HEK293 (cell line): ENCODE measurements around the gene ADGRB3.

Experiments used
- CTCF ChIA-PET: fragments of 350-600 bp; formaldehyde crosslinking; extraction: SDS; loops from one replicate; lab custom pipeline; 2021; ENCODE audit warnings: antibody characterized with exemption; lab: Yijun Ruan, JAX
- POLR2A ChIA-PET: fragments of 300-600 bp; formaldehyde crosslinking; extraction: SDS; loops from one replicate; lab custom pipeline; 2020; ENCODE audit warnings: antibody characterized with exemption, inconsistent platforms; lab: Yijun Ruan, JAX
- H3K27ac ChIP-seq: fragments of 200-500 bp; sonication (Bioruptor generic); 2 replicates; pipeline ENCODE4 v1.5.1; 2014; ENCODE audit warnings: low read depth, low read length, control low read depth, inconsistent platforms; ENCODE audit errors: extremely low read depth
- H3K36me3 ChIP-seq, 2 experiments: fragments of 200-500 bp in 1 of 2; sonication (Bioruptor generic) in 1 of 2; 1 replicate in 1 of 2; 2 replicates in 1 of 2; pipeline ENCODE4 v1.5.1; 2014 to 2017; ENCODE audit warnings: inconsistent platforms in 2 of 2, low read length in 2 of 2; ENCODE audit not compliant: control insufficient read depth in 2 of 2, insufficient read depth in 1 of 2
- H3K4me1 ChIP-seq: fragments of 200-500 bp; sonication (Bioruptor generic); 2 replicates; pipeline ENCODE4 v1.5.1; 2014; ENCODE audit warnings: mild to moderate bottlenecking, low read length, inconsistent platforms; ENCODE audit not compliant: control insufficient read depth, insufficient read depth
- H3K4me3 ChIP-seq: 2 replicates; pipeline ENCODE4 v1.5.1; 2011; ENCODE audit warnings: low read depth, mild to moderate bottlenecking, control low read depth, low read length, moderate library complexity
- H3K9me3 ChIP-seq: fragments of 200-500 bp; sonication (Bioruptor generic); 2 replicates; pipeline ENCODE4 v1.5.1; 2014; ENCODE audit warnings: low read depth, low read length, inconsistent platforms; ENCODE audit not compliant: control insufficient read depth, insufficient read depth
- EGR2 ChIP-seq: fragments of 450-650 bp; formaldehyde crosslinking; IDR thresholded peaks from 2 replicates; pipeline ENCODE4 v1.5.1; 2016; ENCODE audit warnings: low read depth, missing biosample characterization, missing genetic modification characterization
- FEZF1 ChIP-seq: fragments of 450-650 bp; formaldehyde crosslinking; IDR thresholded peaks from 2 replicates; pipeline ENCODE4 v1.5.1; 2016; ENCODE audit warnings: missing biosample characterization, missing genetic modification characterization
- GLIS1 ChIP-seq: fragments of 450-650 bp; formaldehyde crosslinking; IDR thresholded peaks from 2 replicates; pipeline ENCODE4 v1.5.1; 2016; ENCODE audit warnings: missing biosample characterization, missing genetic modification characterization
- OSR2 ChIP-seq: fragments of 450-650 bp; formaldehyde crosslinking; IDR thresholded peaks from 2 replicates; pipeline ENCODE4 v1.5.1; 2016; ENCODE audit warnings: missing biosample characterization, missing genetic modification characterization
- TRIM28 ChIP-seq: IDR thresholded peaks from 2 replicates; pipeline ENCODE4 v1.6.1; 2011; ENCODE audit warnings: low read length, control low read depth, borderline replicate concordance
- ZBTB17 ChIP-seq: fragments of 450-650 bp; formaldehyde crosslinking; IDR thresholded peaks from 2 replicates; pipeline ENCODE4 v1.5.1; 2016; ENCODE audit warnings: missing biosample characterization, missing genetic modification characterization
- ZEB2 ChIP-seq: fragments of 450-650 bp; formaldehyde crosslinking; IDR thresholded peaks from 2 replicates; pipeline ENCODE4 v1.5.1; 2016; ENCODE audit warnings: missing biosample characterization, missing genetic modification characterization
- ZIC2 ChIP-seq: fragments of 450-650 bp; formaldehyde crosslinking; IDR thresholded peaks from 2 replicates; pipeline ENCODE4 v1.5.1; 2016; ENCODE audit warnings: missing biosample characterization, missing genetic modification characterization
- ZNF10 ChIP-seq: fragments of 450-650 bp; formaldehyde crosslinking; IDR thresholded peaks from 2 replicates; pipeline ENCODE4 v1.5.1; 2017; ENCODE audit warnings: missing biosample characterization, missing genetic modification characterization
- ZNF133 ChIP-seq: fragments of 450-650 bp; formaldehyde crosslinking; IDR thresholded peaks from 2 replicates; pipeline ENCODE4 v1.5.1; 2016; ENCODE audit warnings: missing biosample characterization, missing genetic modification characterization
- ZNF16 ChIP-seq: fragments of 450-650 bp; formaldehyde crosslinking; IDR thresholded peaks from 2 replicates; pipeline ENCODE4 v1.5.1; 2016; ENCODE audit warnings: low read depth, missing biosample characterization, missing genetic modification characterization
- ZNF19 ChIP-seq: fragments of 450-650 bp; formaldehyde crosslinking; IDR thresholded peaks from 2 replicates; pipeline ENCODE4; 2016; ENCODE audit warnings: missing biosample characterization, missing genetic modification characterization, low read depth
- ZNF266 ChIP-seq: fragments of 450-650 bp; formaldehyde crosslinking; IDR thresholded peaks from 2 replicates; pipeline ENCODE4 v1.5.1; 2016; ENCODE audit warnings: missing biosample characterization, missing genetic modification characterization, low read depth
- ZNF302 ChIP-seq: fragments of 450-650 bp; formaldehyde crosslinking; IDR thresholded peaks from 2 replicates; pipeline ENCODE4 v1.5.1; 2016; ENCODE audit warnings: missing biosample characterization, missing genetic modification characterization, low read depth
- ZNF335 ChIP-seq: fragments of 450-650 bp; formaldehyde crosslinking; conservative IDR thresholded peaks from 2 replicates; pipeline ENCODE4 v1.5.1; 2016; ENCODE audit warnings: missing biosample characterization, missing genetic modification characterization
- ZNF341 ChIP-seq: fragments of 450-650 bp; formaldehyde crosslinking; IDR thresholded peaks from 2 replicates; pipeline ENCODE4; 2016; ENCODE audit warnings: low read depth, missing biosample characterization, missing genetic modification characterization
- ZNF560 ChIP-seq: fragments of 450-650 bp; formaldehyde crosslinking; IDR thresholded peaks from 2 replicates; pipeline ENCODE4 v1.5.1; 2017; ENCODE audit warnings: missing biosample characterization, missing genetic modification characterization, borderline replicate concordance
- ZNF600 ChIP-seq: fragments of 450-650 bp; formaldehyde crosslinking; IDR thresholded peaks from 2 replicates; pipeline ENCODE4 v1.5.1; 2016; ENCODE audit warnings: missing biosample characterization, missing genetic modification characterization
- ZSCAN30 ChIP-seq: fragments of 450-650 bp; IDR thresholded peaks from 2 replicates; pipeline ENCODE4 v1.5.1; 2018; ENCODE audit warnings: missing biosample characterization, mild to moderate bottlenecking, missing genetic modification characterization, moderate library complexity
- TF ChIP-seq, protein P1 (sequence below): fragments of 450-650 bp; formaldehyde crosslinking; IDR thresholded peaks from 2 replicates; pipeline ENCODE4 v1.5.1; 2016; ENCODE audit warnings: missing biosample characterization, missing genetic modification characterization
- TF ChIP-seq, protein P2 (sequence below): fragments of 450-650 bp; formaldehyde crosslinking; IDR thresholded peaks from 2 replicates; pipeline ENCODE4 v1.5.1; 2016; ENCODE audit warnings: missing biosample characterization, missing genetic modification characterization
- TF ChIP-seq, protein P3 (sequence below): fragments of 450-650 bp; formaldehyde crosslinking; optimal IDR thresholded peaks from 2 replicates; pipeline ENCODE3; 2016; ENCODE audit warnings: missing biosample characterization, mild to moderate bottlenecking, missing genetic modification characterization

Gene ADGRB3

DNA sequence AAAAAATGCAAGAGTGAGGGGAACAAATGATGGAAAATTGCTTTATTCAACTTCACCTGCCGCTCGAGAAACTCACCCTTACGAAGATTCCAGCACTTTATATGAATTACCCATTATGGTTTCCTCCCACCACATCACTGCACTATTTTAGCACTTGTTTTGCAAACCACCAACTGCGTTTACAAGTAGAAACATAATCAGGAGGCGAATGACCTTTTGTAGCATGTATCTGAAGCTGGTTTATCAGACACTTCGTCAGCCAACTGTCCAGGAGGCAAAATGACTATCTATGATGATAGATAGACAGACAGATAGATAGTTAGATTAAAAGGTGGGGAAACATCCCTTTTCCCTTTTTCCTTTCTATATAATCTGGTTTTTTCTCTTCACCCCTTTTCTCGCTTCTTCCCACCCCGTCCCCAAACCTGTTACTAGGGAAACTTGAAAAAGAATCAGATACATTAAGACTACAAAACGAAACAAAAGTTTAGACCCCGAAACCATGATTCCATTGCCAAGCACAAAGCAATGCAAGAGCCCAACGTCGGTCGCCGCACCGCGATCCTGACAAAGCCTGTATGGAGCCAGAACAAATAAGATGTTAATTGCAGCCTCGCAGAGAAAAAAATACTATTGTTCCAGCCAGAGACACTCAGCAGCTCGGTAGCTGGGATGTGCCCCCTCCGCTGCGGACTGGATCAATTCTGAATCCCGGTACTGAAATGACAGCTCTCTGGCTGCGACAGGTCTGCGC, 933 bp upstream of the ADGRB3 start:
- H3K4me3 ChIP-seq, result peak overlapping the region; percentile 87
- H3K27ac ChIP-seq, result no peak overlapping the region
- no peaks in the 10 kb centered on the region for H3K9me3 ChIP-seq
- H3K36me3 ChIP-seq, result no peaks in the 10 kb centered on the region
- ChIA-PET CTCF (interaction anchor here (0.5 to 2.1 kb wide), 5 partner anchors 13 to 144 kb away, joined by 3 to 5 read pairs (median 4); no protein-coding TSS in a partner anchor), POLR2A (interaction anchor here (0.7 kb wide), 1 partner anchor 58 kb away, joined by 3 read pairs; no protein-coding TSS in a partner anchor)
- no peaks in the 10 kb centered on the region for H3K4me1 ChIP-seq
- TF ChIP-seq, protein P1, sequence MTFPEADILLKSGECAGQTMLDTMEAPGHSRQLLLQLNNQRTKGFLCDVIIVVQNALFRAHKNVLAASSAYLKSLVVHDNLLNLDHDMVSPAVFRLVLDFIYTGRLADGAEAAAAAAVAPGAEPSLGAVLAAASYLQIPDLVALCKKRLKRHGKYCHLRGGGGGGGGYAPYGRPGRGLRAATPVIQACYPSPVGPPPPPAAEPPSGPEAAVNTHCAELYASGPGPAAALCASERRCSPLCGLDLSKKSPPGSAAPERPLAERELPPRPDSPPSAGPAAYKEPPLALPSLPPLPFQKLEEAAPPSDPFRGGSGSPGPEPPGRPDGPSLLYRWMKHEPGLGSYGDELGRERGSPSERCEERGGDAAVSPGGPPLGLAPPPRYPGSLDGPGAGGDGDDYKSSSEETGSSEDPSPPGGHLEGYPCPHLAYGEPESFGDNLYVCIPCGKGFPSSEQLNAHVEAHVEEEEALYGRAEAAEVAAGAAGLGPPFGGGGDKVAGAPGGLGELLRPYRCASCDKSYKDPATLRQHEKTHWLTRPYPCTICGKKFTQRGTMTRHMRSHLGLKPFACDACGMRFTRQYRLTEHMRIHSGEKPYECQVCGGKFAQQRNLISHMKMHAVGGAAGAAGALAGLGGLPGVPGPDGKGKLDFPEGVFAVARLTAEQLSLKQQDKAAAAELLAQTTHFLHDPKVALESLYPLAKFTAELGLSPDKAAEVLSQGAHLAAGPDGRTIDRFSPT, result no peak
- peak; percentile 18; the same call in 1 of the 2 replicates for TF ChIP-seq ZNF335 (tag by site-specific recombination)
- TF ChIP-seq ZIC2 (tag by site-specific recombination), result no peak
- TF ChIP-seq ZNF133, result no peak
- TF ChIP-seq, protein P2, sequence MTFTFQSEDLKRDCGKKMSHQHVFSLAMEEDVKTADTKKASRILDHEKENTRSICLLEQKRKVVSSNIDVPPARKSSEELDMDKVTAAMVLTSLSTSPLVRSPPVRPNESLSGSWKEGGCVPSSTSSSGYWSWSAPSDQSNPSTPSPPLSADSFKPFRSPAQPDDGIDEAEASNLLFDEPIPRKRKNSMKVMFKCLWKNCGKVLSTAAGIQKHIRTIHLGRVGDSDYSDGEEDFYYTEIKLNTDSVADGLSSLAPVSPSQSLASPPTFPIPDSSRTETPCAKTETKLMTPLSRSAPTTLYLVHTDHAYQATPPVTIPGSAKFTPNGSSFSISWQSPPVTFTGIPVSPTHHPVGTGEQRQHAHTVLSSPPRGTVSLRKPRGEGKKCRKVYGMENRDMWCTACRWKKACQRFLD, result no peak
- peak; percentile 68; the same call in 1 of the 2 replicates for TF ChIP-seq ZNF10 (tag by site-specific recombination)
- TF ChIP-seq ZNF600, result peak; percentile 58
- TF ChIP-seq OSR2 (tag by site-specific recombination), result no peak
- 0 out of 2 replicates have a peak, but pooled peaks have one; percentile 18 for TF ChIP-seq ZEB2
- no peak for TF ChIP-seq ZSCAN30 (tag by site-specific recombination)
- peak; percentile 40; the same call in 1 of the 2 replicates for TF ChIP-seq TRIM28
- TF ChIP-seq EGR2 (tag by site-specific recombination), result no peak
- no peak for TF ChIP-seq ZNF19
- peak; percentile 78 for TF ChIP-seq ZBTB17 (tag by site-specific recombination)
- TF ChIP-seq GLIS1 (tag by site-specific recombination), result peak; percentile 78
- TF ChIP-seq FEZF1 (tag by site-specific recombination), result 0 out of 2 replicates have a peak, but pooled peaks have one; percentile 8
- TF ChIP-seq ZNF16 (tag by site-specific recombination), result no peak

DNA sequence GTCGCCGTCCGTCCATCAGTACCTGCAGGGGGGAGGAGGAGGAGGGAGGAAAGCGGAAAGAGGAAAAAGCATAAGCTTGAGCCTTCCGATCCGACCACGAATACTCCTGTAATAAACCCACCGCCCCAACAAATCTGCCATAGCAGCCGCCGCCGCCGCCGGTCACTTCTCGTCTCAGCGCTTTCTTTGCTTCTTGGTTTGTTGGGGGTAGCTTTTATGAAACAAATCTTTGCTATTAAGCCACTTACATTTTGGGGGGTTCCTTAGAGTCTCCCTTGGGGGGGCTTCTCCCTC, 277 bp downstream of the ADGRB3 start:
- Histone ChIP-seq H3K27ac (no peak overlapping the region), H3K36me3 (no peaks in the 10 kb centered on the region), H3K4me1 (no peaks in the 10 kb centered on the region), H3K4me3 (peak overlapping the region; percentile 87), H3K9me3 (no peaks in the 10 kb centered on the region)
- ChIA-PET CTCF (interaction anchor here (0.6 to 2.1 kb wide), 14 partner anchors 12 to 1184 kb away, joined by 3 to 8 read pairs (median 4); no protein-coding TSS in a partner anchor), POLR2A (no interaction called here)
- TF ChIP-seq ZNF341, result 0 out of 2 replicates have a peak, but pooled peaks have one; percentile 58
- TF ChIP-seq, protein P3, sequence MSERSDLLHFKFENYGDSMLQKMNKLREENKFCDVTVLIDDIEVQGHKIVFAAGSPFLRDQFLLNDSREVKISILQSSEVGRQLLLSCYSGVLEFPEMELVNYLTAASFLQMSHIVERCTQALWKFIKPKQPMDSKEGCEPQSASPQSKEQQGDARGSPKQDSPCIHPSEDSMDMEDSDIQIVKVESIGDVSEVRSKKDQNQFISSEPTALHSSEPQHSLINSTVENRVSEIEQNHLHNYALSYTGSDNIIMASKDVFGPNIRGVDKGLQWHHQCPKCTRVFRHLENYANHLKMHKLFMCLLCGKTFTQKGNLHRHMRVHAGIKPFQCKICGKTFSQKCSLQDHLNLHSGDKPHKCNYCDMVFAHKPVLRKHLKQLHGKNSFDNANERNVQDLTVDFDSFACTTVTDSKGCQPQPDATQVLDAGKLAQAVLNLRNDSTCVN (tag by site-specific recombination), result peak; percentile 18
- TF ChIP-seq ZNF266, result no peak
- no peak for TF ChIP-seq ZNF302
- 0 out of 2 replicates have a peak, but pooled peaks have one; percentile 38 for TF ChIP-seq ZNF560 (tag by site-specific recombination)
